GOT3 (cell line): ENCODE data around the gene EZH2.

Experiments
- DNase-seq: peaks from one replicate; lab custom pipeline; 2025; ENCODE audit warnings: mixed read lengths; lab: John Stamatoyannopoulos, UW

EZH2 gene

GRCh38 chr7:148761499-148762278, 122.4 kb downstream of the EZH2 start:
- DNase-seq = no peak
